ENCODE results near the gene FUBP3. TPM values are rescaled to one million over a fixed set of nuclear protein-coding genes. Genes with fewer than 3 reads are reported as not detected.

Gene FUBP3
- total and polyA plus RNA-seq, 2 experiments from 2014 or later = 42.5 to 74.8 TPM

- TF ChIP-seq, protein P1, sequence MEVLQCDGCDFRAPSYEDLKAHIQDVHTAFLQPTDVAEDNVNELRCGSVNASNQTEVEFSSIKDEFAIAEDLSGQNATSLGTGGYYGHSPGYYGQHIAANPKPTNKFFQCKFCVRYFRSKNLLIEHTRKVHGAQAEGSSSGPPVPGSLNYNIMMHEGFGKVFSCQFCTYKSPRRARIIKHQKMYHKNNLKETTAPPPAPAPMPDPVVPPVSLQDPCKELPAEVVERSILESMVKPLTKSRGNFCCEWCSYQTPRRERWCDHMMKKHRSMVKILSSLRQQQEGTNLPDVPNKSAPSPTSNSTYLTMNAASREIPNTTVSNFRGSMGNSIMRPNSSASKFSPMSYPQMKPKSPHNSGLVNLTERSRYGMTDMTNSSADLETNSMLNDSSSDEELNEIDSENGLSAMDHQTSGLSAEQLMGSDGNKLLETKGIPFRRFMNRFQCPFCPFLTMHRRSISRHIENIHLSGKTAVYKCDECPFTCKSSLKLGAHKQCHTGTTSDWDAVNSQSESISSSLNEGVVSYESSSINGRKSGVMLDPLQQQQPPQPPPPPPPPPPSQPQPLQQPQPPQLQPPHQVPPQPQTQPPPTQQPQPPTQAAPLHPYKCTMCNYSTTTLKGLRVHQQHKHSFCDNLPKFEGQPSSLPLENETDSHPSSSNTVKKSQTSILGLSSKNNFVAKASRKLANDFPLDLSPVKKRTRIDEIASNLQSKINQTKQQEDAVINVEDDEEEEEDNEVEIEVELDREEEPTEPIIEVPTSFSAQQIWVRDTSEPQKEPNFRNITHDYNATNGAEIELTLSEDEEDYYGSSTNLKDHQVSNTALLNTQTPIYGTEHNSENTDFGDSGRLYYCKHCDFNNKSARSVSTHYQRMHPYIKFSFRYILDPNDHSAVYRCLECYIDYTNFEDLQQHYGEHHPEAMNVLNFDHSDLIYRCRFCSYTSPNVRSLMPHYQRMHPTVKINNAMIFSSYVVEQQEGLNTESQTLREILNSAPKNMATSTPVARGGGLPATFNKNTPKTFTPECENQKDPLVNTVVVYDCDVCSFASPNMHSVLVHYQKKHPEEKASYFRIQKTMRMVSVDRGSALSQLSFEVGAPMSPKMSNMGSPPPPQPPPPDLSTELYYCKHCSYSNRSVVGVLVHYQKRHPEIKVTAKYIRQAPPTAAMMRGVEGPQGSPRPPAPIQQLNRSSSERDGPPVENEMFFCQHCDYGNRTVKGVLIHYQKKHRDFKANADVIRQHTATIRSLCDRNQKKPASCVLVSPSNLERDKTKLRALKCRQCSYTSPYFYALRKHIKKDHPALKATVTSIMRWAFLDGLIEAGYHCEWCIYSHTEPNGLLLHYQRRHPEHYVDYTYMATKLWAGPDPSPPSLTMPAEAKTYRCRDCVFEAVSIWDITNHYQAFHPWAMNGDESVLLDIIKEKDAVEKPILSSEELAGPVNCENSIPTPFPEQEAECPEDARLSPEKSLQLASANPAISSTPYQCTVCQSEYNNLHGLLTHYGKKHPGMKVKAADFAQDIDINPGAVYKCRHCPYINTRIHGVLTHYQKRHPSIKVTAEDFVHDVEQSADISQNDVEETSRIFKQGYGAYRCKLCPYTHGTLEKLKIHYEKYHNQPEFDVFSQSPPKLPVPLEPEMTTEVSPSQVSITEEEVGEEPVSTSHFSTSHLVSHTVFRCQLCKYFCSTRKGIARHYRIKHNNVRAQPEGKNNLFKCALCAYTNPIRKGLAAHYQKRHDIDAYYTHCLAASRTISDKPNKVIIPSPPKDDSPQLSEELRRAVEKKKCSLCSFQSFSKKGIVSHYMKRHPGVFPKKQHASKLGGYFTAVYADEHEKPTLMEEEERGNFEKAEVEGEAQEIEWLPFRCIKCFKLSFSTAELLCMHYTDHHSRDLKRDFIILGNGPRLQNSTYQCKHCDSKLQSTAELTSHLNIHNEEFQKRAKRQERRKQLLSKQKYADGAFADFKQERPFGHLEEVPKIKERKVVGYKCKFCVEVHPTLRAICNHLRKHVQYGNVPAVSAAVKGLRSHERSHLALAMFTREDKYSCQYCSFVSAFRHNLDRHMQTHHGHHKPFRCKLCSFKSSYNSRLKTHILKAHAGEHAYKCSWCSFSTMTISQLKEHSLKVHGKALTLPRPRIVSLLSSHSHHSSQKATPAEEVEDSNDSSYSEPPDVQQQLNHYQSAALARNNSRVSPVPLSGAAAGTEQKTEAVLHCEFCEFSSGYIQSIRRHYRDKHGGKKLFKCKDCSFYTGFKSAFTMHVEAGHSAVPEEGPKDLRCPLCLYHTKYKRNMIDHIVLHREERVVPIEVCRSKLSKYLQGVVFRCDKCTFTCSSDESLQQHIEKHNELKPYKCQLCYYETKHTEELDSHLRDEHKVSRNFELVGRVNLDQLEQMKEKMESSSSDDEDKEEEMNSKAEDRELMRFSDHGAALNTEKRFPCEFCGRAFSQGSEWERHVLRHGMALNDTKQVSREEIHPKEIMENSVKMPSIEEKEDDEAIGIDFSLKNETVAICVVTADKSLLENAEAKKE (CRISPR knock-in tag; IDR thresholded peaks at IDR 0.05) = no peak
- TF ChIP-seq, protein P2, sequence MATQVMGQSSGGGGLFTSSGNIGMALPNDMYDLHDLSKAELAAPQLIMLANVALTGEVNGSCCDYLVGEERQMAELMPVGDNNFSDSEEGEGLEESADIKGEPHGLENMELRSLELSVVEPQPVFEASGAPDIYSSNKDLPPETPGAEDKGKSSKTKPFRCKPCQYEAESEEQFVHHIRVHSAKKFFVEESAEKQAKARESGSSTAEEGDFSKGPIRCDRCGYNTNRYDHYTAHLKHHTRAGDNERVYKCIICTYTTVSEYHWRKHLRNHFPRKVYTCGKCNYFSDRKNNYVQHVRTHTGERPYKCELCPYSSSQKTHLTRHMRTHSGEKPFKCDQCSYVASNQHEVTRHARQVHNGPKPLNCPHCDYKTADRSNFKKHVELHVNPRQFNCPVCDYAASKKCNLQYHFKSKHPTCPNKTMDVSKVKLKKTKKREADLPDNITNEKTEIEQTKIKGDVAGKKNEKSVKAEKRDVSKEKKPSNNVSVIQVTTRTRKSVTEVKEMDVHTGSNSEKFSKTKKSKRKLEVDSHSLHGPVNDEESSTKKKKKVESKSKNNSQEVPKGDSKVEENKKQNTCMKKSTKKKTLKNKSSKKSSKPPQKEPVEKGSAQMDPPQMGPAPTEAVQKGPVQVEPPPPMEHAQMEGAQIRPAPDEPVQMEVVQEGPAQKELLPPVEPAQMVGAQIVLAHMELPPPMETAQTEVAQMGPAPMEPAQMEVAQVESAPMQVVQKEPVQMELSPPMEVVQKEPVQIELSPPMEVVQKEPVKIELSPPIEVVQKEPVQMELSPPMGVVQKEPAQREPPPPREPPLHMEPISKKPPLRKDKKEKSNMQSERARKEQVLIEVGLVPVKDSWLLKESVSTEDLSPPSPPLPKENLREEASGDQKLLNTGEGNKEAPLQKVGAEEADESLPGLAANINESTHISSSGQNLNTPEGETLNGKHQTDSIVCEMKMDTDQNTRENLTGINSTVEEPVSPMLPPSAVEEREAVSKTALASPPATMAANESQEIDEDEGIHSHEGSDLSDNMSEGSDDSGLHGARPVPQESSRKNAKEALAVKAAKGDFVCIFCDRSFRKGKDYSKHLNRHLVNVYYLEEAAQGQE (IDR thresholded peaks at IDR 0.05; ENCODE audit: unreplicated experiment) = no peak
- no peak for TF ChIP-seq POLR2AphosphoS5 (IDR thresholded peaks at IDR 0.05; ENCODE audit: low read depth)
- TF ChIP-seq, protein P3, sequence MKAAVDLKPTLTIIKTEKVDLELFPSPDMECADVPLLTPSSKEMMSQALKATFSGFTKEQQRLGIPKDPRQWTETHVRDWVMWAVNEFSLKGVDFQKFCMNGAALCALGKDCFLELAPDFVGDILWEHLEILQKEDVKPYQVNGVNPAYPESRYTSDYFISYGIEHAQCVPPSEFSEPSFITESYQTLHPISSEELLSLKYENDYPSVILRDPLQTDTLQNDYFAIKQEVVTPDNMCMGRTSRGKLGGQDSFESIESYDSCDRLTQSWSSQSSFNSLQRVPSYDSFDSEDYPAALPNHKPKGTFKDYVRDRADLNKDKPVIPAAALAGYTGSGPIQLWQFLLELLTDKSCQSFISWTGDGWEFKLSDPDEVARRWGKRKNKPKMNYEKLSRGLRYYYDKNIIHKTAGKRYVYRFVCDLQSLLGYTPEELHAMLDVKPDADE (IDR thresholded peaks at IDR 0.05) = no peak
- no peak for TF ChIP-seq EZH2 (IDR thresholded peaks at IDR 0.05; ENCODE audit: low read depth, unreplicated experiment)
- no peak for TF ChIP-seq STAT1 (IDR thresholded peaks at IDR 0.05; ENCODE audit: unreplicated experiment)
Measured at GRCh38 chr9:130639124-130639765, 59.9 kb downstream of the FUBP3 start (continued).
